AG04450 (cell line): ENCODE results near the gene TGFA. TPM values are rescaled to one million over a fixed set of nuclear protein-coding genes. Genes with fewer than 3 reads are reported as not detected.

Experiments
- CTCF ChIA-PET: fragments of 300-600, 350-600 bp; formaldehyde crosslinking; extraction: SDS; loops from one replicate; lab custom pipeline; 2022; ENCODE audit warnings: antibody characterized with exemption, inconsistent platforms; lab: Charles Lee
- POLR2A ChIA-PET: fragments of 350-600 bp; formaldehyde crosslinking; extraction: SDS; loops from one replicate; lab custom pipeline; 2021; ENCODE audit warnings: antibody characterized with exemption, inconsistent platforms; lab: Yijun Ruan, JAX
- DNase-seq: peaks from one replicate; pipeline ENCODE4 v3.0.0-alpha.2; 2011; ENCODE audit warnings: low read depth, low spot score
- H3K27ac ChIP-seq: one replicate; pipeline ENCODE4 v1.5.1; 2012; ENCODE audit warnings: low read depth, low read length, control low read depth
- H3K27me3 ChIP-seq: one replicate; pipeline ENCODE4 v1.6.0; 2012; ENCODE audit warnings: low read length; ENCODE audit not compliant: control insufficient read depth, insufficient read depth
- H3K4me3 ChIP-seq: 2 replicates; pipeline ENCODE4 v1.5.1; 2011; ENCODE audit warnings: mild to moderate bottlenecking, low read depth, low read length, control low read depth
- H3K9me3 ChIP-seq: 2 replicates; pipeline ENCODE4 v1.5.1; 2012; ENCODE audit warnings: low read length; ENCODE audit not compliant: control insufficient read depth, insufficient read depth
- CTCF ChIP-seq: IDR thresholded peaks from 2 replicates; pipeline ENCODE4 v1.5.1; 2011; ENCODE audit warnings: low read depth, low read length, control low read depth, inconsistent platforms
- polyA plus RNA-seq: library from polyadenylated mRNA; depleted of rRNA; stranded (reverse); fragments of >200 nt; gene quantifications from 2 replicates; pipeline ENCODE4 v1.2.3, GENCODE V29; 2011

Gene TGFA
- polyA plus RNA-seq, 1 experiment = not detected

DNA sequence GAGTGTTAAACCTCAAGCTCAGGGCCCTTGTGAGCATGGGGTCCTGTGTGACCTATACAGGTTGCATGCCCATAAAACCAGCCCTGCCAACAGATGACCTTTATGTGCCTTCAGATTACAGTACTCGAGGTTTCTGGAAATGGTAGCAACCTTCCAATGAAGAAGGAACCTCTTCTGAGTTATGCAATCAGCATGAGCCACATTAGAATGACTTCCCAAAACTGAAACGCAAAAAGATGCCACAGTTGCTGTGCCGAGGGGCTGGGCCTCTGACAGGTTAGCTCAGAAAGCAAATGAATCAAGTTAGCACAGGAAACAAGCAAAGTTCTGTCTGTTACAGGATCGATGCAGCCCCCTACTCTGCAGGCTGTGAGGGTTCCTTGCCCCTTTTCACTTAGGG lies 37.7 kb downstream of the TGFA start:
- no peaks in the 10 kb centered on the region for H3K9me3 ChIP-seq
- H3K4me3 ChIP-seq = no peak overlapping the region
- no peak for TF ChIP-seq CTCF
- DNase-seq = no peak
- CTCF ChIA-PET = no interaction called here
- no peak overlapping the region for H3K27ac ChIP-seq
- H3K27me3 ChIP-seq = no peaks in the 10 kb centered on the region
- POLR2A ChIA-PET = no interaction called here

GRCh38 chr2:70514612-70515055 lies 39.0 kb downstream of the TGFA start:
- no peak for DNase-seq
- Histone ChIP-seq H3K27me3 (no peaks in the 10 kb centered on the region), H3K27ac (no peak overlapping the region), H3K4me3 (no peak overlapping the region), H3K9me3 (no peaks in the 10 kb centered on the region)
- no peak for TF ChIP-seq CTCF
- CTCF ChIA-PET = no interaction called here
- POLR2A ChIA-PET = no interaction called here

GRCh38 chr2:70513738-70514137 lies 39.9 kb downstream of the TGFA start:
- Histone ChIP-seq H3K4me3 (no peak overlapping the region), H3K9me3 (no peaks in the 10 kb centered on the region), H3K27me3 (no peaks in the 10 kb centered on the region), H3K27ac (no peak overlapping the region)
- POLR2A ChIA-PET = no interaction called here
- no peak for TF ChIP-seq CTCF
- no peak for DNase-seq
- CTCF ChIA-PET = interaction anchor here (0.6 kb wide), 1 partner anchor 113 kb away, joined by 8 read pairs; no protein-coding TSS in a partner anchor

GRCh38 chr2:70511971-70512729 lies 41.5 kb downstream of the TGFA start:
- TF ChIP-seq CTCF = no peak
- no peaks in the 10 kb centered on the region for H3K27me3 ChIP-seq
- no peak overlapping the region for H3K27ac ChIP-seq
- CTCF ChIA-PET = no interaction called here
- H3K4me3 ChIP-seq = no peak overlapping the region
- DNase-seq = no peak
- no peaks in the 10 kb centered on the region for H3K9me3 ChIP-seq
- POLR2A ChIA-PET = no interaction called here

DNA sequence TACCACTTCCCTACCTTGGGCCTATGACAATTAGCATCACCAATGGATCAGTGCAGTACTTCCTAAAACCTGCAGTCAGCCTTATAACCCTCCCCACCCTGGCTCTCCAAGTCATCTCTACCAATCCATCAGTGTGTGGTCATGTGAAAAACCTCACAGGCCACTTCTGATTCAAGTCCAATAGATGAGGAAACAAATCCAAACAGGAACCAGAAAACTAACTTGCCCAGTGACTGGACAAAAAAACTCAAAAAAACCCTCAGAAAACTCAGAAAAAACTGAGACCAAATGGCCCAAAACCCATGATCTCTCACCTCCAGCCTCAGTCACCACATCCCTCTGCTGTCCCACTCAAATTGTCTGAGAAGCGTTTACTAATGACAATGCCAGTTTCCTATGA lies 43.3 kb downstream of the TGFA start:
- TF ChIP-seq CTCF = no peak
- ChIA-PET CTCF (no interaction called here), POLR2A (no interaction called here)
- Histone ChIP-seq H3K27me3 (no peaks in the 10 kb centered on the region), H3K4me3 (no peak overlapping the region), H3K27ac (no peak overlapping the region), H3K9me3 (no peaks in the 10 kb centered on the region)
- no peak for DNase-seq
